Stomach (tissue), 9 donors: Measurements from ENCODE around the gene GSTO1. TPM values are rescaled to one million over a fixed set of nuclear protein-coding genes. Genes with fewer than 3 reads are reported as not detected.

Experiments
- DNase-seq, 2 donors: peaks; one replicate each; pipeline versions ENCODE4 v3.0.0 to v3.0.0-alpha.2; 2013 to 2019
- H3K27ac ChIP-seq, 5 donors: fragments of 200-600 bp in 4 of 5; sonication (generic) in 4 of 5; one replicate each; pipeline ENCODE4 v1.5.1; 2013 to 2019; ENCODE audit warnings: mild to moderate bottlenecking in 1 of 5, moderate library complexity in 1 of 5
- H3K27me3 ChIP-seq, 3 donors: fragments of 200-600 bp; sonication (generic); one replicate each; pipeline ENCODE4 v1.5.1; 2017 to 2019; ENCODE audit warnings: mixed run types in 1 of 3
- H3K36me3 ChIP-seq, 4 donors: fragments of 200-600 bp; sonication (generic); 1 replicate in 3 of 4; 2 replicates in 1 of 4; pipeline ENCODE4 v1.5.1; 2016 to 2019
- H3K4me1 ChIP-seq, 4 donors: fragments of 200-600 bp; sonication (generic); one replicate each; pipeline ENCODE4 v1.5.1; 2016 to 2019
- H3K4me3 ChIP-seq, 4 donors: fragments of 200-600 bp; sonication (generic) in 3 of 4; one replicate each; pipeline ENCODE4 v1.5.1; 2016 to 2019; ENCODE audit warnings: mild to moderate bottlenecking in 1 of 4
- H3K9me3 ChIP-seq, 4 donors: fragments of 200-600 bp; sonication (generic); one replicate each; pipeline ENCODE4 v1.5.1; 2016 to 2019
- CTCF ChIP-seq, 7 experiments: fragments of 450-650 bp in 4 of 7; fragments of 200-600 bp in 3 of 7; sonication (generic) in 3 of 7; IDR thresholded peaks; one replicate each; pipeline ENCODE4 v1.5.1; 2016 to 2019; ENCODE audit warnings: antibody characterized with exemption in 7 of 7, control low read depth in 2 of 7, mild to moderate bottlenecking in 1 of 7
- EP300 ChIP-seq: sonication (generic); formaldehyde crosslinking; IDR thresholded peaks from one replicate; pipeline ENCODE4 v1.6.1; 2017; ENCODE audit warnings: antibody characterized with exemption
- POLR2A ChIP-seq, 4 donors: fragments of 450-650 bp; IDR thresholded peaks; one replicate each; pipeline ENCODE4 v1.6.1; 2016; ENCODE audit warnings: antibody characterized with exemption in 4 of 4, control low read depth in 2 of 4, mild to moderate bottlenecking in 1 of 4, moderate library complexity in 1 of 4
- POLR2AphosphoS5 ChIP-seq, 3 donors: sonication (generic); formaldehyde crosslinking; IDR thresholded peaks; one replicate each; pipeline ENCODE4 v1.6.1; 2016; ENCODE audit warnings: antibody characterized with exemption in 3 of 3
- WGBS, 5 donors: extraction: QIAGEN DNeasy Blood & Tissue Kit in 3 of 5; methylation state at CpG; one replicate each; pipeline versions ENCODE4 v1.1.5 to v1.1.7; 2013 to 2018; 5-methylcytosine and 5-hydroxymethylcytosine counted together
- intact Hi-C: fragments of 100-400 bp; cut with DNase I; formaldehyde crosslinking; loops from one replicate; pipeline ENCODE4 v1.15.1; 2023; ENCODE audit warnings: low total_unique reads
- polyA plus RNA-seq, 3 donors: library from polyadenylated mRNA; stranded (reverse); fragments of 200-250 nt; gene quantifications; one replicate each; pipeline ENCODE4 v1.2.3, GENCODE V29; 2013
- total RNA-seq, 5 donors: library from RNA; depleted of rRNA; stranded (reverse); fragments of >200 nt; gene quantifications; one replicate each; pipeline versions ENCODE4 v1.1.0 to v1.2.3, GENCODE V29; 2014 to 2016
- donor health status: healthy with polysubstance abuse.
- donor health status: Bipolar disorder and iron deficiency.
- donor health status: healthy.

GSTO1 gene
- total and polyA plus RNA-seq, 8 donors, result 9.8 to 192 (median 76.4) TPM

- Histone ChIP-seq H3K9me3 (peaks cover 0 to 7% (median 0%) of the 10 kb centered on the region in 4 donors), H3K27me3 (no peaks in the 10 kb centered on the region), H3K4me1 (peaks cover 0 to 19% (median 11%) of the 10 kb centered on the region in 4 donors), H3K27ac (no peak overlapping the region), H3K36me3 (no peaks in the 10 kb centered on the region), H3K4me3 (no peak overlapping the region)
- intact Hi-C loops, result no loop called here
- WGBS, 5 donors, result 72 to 84% (median 81%) methylated on average over 4 of the region's 4 CpGs
- no peak for DNase-seq
- no peak for TF ChIP-seq POLR2A (IDR thresholded peaks at IDR 0.05)
- no peak for TF ChIP-seq CTCF (IDR thresholded peaks at IDR 0.05)
- TF ChIP-seq POLR2AphosphoS5 (IDR thresholded peaks at IDR 0.05), result no peak
- no peak for TF ChIP-seq EP300
Measured at GRCh38 chr10:104230490-104230889, 24.2 kb upstream of the GSTO1 start.

DNA sequence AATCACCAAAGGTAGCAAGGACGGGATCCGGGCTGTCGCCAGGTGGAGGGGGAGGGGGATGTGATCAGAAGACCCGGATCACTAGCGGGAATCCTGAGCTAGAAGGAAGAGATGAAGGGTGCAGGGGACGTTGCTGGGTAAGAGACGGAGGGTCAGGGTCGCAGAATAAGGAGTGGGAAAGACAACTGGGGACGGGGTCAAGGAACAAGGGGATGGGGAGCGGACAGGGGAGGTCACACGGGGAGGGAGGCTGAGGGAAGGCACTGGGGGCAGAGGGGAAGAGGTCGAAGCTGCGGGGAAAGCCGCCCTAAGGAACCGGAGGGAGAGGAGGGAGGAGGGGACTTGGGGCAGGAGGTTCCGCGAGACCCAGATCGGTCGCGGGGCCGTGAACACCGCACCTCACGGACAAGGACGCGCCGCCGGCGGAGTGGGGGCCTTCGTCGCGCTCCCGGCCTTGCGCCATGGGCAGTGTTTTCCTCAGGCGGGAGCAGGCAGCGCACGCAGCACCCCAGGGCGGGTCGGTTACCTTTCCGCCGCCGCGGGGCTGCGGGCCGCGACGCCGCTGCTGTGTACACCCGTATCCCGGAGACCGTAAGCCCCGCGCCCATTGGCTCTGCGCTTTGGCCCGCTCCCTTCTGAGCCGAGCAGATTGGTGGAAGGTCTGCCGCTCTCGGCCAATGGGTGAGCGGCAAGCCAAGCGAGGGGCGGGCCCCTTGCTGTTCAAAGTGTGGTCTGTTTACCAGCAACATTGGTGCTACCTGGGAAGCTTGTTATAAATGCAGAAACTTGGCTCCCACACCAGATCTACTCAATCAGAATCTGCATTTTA is 22.7 kb upstream of the GSTO1 start, which contains the start of gene CFAP43:
TSS of gene CFAP43 (minus strand) at position 581 of the 829 bp plus-strand sequence. CDS start at position 463, 118 bp downstream.
- H3K27ac ChIP-seq, result peak within 1 kb of the TSS in 4 of 5 donors; percentile 28 to 75 (median 66)
- WGBS, 5 donors, result 0 to 2% (median 1%) methylated on average over 37 to 60 of the region's 60 CpGs
- peaks cover 0 to 19% (median 11%) of the 10 kb centered on the region in 4 donors for H3K4me1 ChIP-seq
- intact Hi-C loops, result no loop called here
- H3K9me3 ChIP-seq, result peaks cover 0 to 7% (median 0%) of the 10 kb centered on the region in 4 donors
- no peaks in the 10 kb centered on the region for H3K36me3 ChIP-seq
- peak within 1 kb of the TSS; percentile 65 to 90 (median 76) for H3K4me3 ChIP-seq
- no peaks in the 10 kb centered on the region for H3K27me3 ChIP-seq
- peak; percentile 99 to 100 for DNase-seq
- TF ChIP-seq POLR2AphosphoS5 (IDR thresholded peaks at IDR 0.05) (peak in 2 of 3 donors; percentile 25 to 64), CTCF (IDR thresholded peaks at IDR 0.05) (no peak), POLR2A (IDR thresholded peaks at IDR 0.05) (no peak), EP300 (no peak)

DNA sequence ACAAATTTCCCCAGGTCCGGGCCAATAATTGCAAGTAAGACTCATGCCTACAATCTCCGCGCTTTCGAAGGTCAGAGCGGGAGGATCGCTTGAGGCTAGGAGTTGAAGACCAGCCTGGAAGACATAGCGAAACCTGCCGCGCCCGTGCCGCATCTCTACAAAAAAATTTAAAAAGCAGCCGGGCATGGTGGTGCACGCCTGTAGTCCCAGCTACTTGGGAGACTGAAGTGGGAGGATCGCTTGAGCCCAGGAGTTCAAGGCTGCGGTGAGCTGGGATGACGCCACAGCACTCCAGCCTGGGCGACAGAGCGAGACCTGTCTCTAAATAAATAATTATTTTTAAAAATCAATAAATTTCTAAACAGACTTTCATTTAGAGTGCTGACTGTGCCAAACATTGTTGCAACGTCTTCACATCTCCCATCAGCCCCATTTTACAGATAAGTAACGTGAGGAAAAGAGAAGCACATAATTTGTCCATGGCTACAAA is 22.0 kb upstream of the GSTO1 start:
- no peak for TF ChIP-seq POLR2A (IDR thresholded peaks at IDR 0.05)
- no peak for TF ChIP-seq POLR2AphosphoS5 (IDR thresholded peaks at IDR 0.05)
- no peak for TF ChIP-seq EP300
- no peak for TF ChIP-seq CTCF (IDR thresholded peaks at IDR 0.05)
- intact Hi-C loops, result no loop called here
- H3K36me3 ChIP-seq, result no peaks in the 10 kb centered on the region
- H3K4me1 ChIP-seq, result peaks cover 0 to 19% (median 11%) of the 10 kb centered on the region in 4 donors
- peak overlapping the region in 1 of 5 donors; percentile 75 for H3K27ac ChIP-seq
- H3K4me3 ChIP-seq, result peak overlapping the region; percentile 65 to 90 (median 76)
- peaks cover 0 to 7% (median 0%) of the 10 kb centered on the region in 4 donors for H3K9me3 ChIP-seq
- DNase-seq, result no peak
- no peaks in the 10 kb centered on the region for H3K27me3 ChIP-seq
- 8 to 17% (median 11%) methylated on average over 20 of the region's 20 CpGs for WGBS, 5 donors

DNA sequence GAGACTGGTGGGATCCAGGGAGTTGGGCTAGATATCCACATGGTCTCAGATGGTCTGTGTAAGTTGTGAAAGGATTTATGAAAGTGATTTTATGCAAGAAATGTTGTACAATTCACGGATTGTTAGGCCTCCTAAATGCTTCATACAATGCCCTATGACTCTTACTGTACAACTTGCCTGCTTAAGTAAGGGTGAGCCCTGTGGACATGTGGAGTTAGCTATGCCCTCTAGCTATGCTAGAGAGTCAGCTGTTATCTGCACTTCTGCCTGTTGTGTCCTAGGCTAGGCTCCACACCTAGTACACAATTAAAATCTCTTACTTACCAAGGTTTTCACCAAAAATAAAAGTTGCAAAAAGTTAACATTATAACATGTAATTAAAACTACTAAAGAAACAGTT is 20.9 kb upstream of the GSTO1 start:
- 68 to 86% (median 71%) methylated on average over 1 of the region's 1 CpG for WGBS, 5 donors
- H3K36me3 ChIP-seq, result no peaks in the 10 kb centered on the region
- peaks cover 0 to 19% (median 11%) of the 10 kb centered on the region in 4 donors for H3K4me1 ChIP-seq
- DNase-seq, result no peak
- no peak for TF ChIP-seq POLR2A (IDR thresholded peaks at IDR 0.05)
- TF ChIP-seq EP300, result no peak
- no peak for TF ChIP-seq POLR2AphosphoS5 (IDR thresholded peaks at IDR 0.05)
- no peak for TF ChIP-seq CTCF (IDR thresholded peaks at IDR 0.05)
- no peaks in the 10 kb centered on the region for H3K27me3 ChIP-seq
- no peak overlapping the region for H3K4me3 ChIP-seq
- intact Hi-C loops, result no loop called here
- peaks cover 0 to 7% (median 0%) of the 10 kb centered on the region in 4 donors for H3K9me3 ChIP-seq
- no peak overlapping the region for H3K27ac ChIP-seq
